ENCODE measurements around the gene SLC31A1. TPM values are rescaled to one million over a fixed set of nuclear protein-coding genes. Genes with fewer than 3 reads are reported as not detected.

Gene SLC31A1
- total RNA-seq, 2 experiments from 2014 or later, result 12.1 to 12.5 TPM

GRCh38 chr9:113298311-113298710, 77.0 kb downstream of the SLC31A1 start:
- CTCF ChIA-PET, result interaction anchor here (1.4 kb wide), 1 partner anchor 10 kb away, joined by 4 read pairs; no protein-coding TSS in a partner anchor
- DNase-seq, result no peak
- no peak overlapping the region for H3K27ac Mint-ChIP-seq
- intact Hi-C loops (cut with micrococcal nuclease), result no loop called here
- POLR2A ChIA-PET, result no interaction called here
- H3K4me3 Mint-ChIP-seq, result no peak overlapping the region
- H3K27me3 Mint-ChIP-seq, result no peaks in the 10 kb centered on the region
- peaks cover under 1% of the 10 kb centered on the region for H3K36me3 Mint-ChIP-seq
- H3K4me1 Mint-ChIP-seq (ENCODE audit: low read depth), result no peaks in the 10 kb centered on the region
- no peaks in the 10 kb centered on the region for H3K9me3 Mint-ChIP-seq

- intact Hi-C loops (cut with micrococcal nuclease), result no loop called here
- ChIA-PET CTCF (interaction anchor here (1.4 kb wide), 1 partner anchor 9 kb away, joined by 4 read pairs; no protein-coding TSS in a partner anchor), POLR2A (no interaction called here)
- no peak overlapping the region for H3K27ac Mint-ChIP-seq
- DNase-seq, result no peak
- no peaks in the 10 kb centered on the region for H3K4me1 Mint-ChIP-seq (ENCODE audit: low read depth)
- no peaks in the 10 kb centered on the region for H3K9me3 Mint-ChIP-seq
- no peaks in the 10 kb centered on the region for H3K27me3 Mint-ChIP-seq
- no peaks in the 10 kb centered on the region for H3K36me3 Mint-ChIP-seq
- H3K4me3 Mint-ChIP-seq, result no peak overlapping the region
These were observed 77.8 kb downstream of the SLC31A1 start for GRCh38 chr9:113298924-113299770.

- ChIA-PET CTCF (no interaction called here), POLR2A (no interaction called here)
- no peaks in the 10 kb centered on the region for H3K27me3 Mint-ChIP-seq
- no peak for DNase-seq
- no peaks in the 10 kb centered on the region for H3K36me3 Mint-ChIP-seq
- H3K4me3 Mint-ChIP-seq, result no peak overlapping the region
- H3K9me3 Mint-ChIP-seq, result no peaks in the 10 kb centered on the region
- H3K27ac Mint-ChIP-seq, result no peak overlapping the region
- intact Hi-C loops (cut with micrococcal nuclease), result loop anchor here (10.0 kb wide), 1 partner anchor 355 kb away; no protein-coding TSS in a partner anchor
- H3K4me1 Mint-ChIP-seq (ENCODE audit: low read depth), result no peaks in the 10 kb centered on the region
These were observed 78.5 kb downstream of the SLC31A1 start for GRCh38 chr9:113299800-113300292.

- H3K36me3 Mint-ChIP-seq, result no peaks in the 10 kb centered on the region
- intact Hi-C loops (cut with micrococcal nuclease), result loop anchor here (10.0 kb wide), 1 partner anchor 353 kb away; no protein-coding TSS in a partner anchor
- DNase-seq, result no peak
- no peak overlapping the region for H3K4me3 Mint-ChIP-seq
- H3K27ac Mint-ChIP-seq, result no peak overlapping the region
- peaks cover 3% of the 10 kb centered on the region for H3K27me3 Mint-ChIP-seq
- H3K4me1 Mint-ChIP-seq (ENCODE audit: low read depth), result no peaks in the 10 kb centered on the region
- CTCF ChIA-PET, result no interaction called here
- POLR2A ChIA-PET, result no interaction called here
- no peaks in the 10 kb centered on the region for H3K9me3 Mint-ChIP-seq
These were observed 80.2 kb downstream of the SLC31A1 start for GRCh38 chr9:113301548-113301947.

GRCh38 chr9:113302792-113303418, 81.6 kb downstream of the SLC31A1 start, which contains the start of gene RNF183:
Gene RNF183 (minus strand): TSS chr9:113303376. CDS start chr9:113298184, 5,192 bp downstream.
- CTCF ChIA-PET, result no interaction called here
- POLR2A ChIA-PET, result no interaction called here
- H3K27ac Mint-ChIP-seq, result no peak within 1 kb of the TSS
- H3K27me3 Mint-ChIP-seq, result peaks cover 3% of the 10 kb centered on the region
- H3K4me1 Mint-ChIP-seq (ENCODE audit: low read depth), result no peaks in the 10 kb centered on the region
- intact Hi-C loops (cut with micrococcal nuclease), result loop anchor here (10.0 kb wide), 1 partner anchor 352 kb away; no protein-coding TSS in a partner anchor
- no peaks in the 10 kb centered on the region for H3K36me3 Mint-ChIP-seq
- no peaks in the 10 kb centered on the region for H3K9me3 Mint-ChIP-seq
- no peak within 1 kb of the TSS for H3K4me3 Mint-ChIP-seq
- DNase-seq, result no peak

- POLR2A ChIA-PET, result no interaction called here
- Mint-ChIP-seq H3K36me3 (no peaks in the 10 kb centered on the region), H3K9me3 (no peaks in the 10 kb centered on the region), H3K27ac (no peak overlapping the region), H3K27me3 (peaks cover 3% of the 10 kb centered on the region), H3K4me3 (no peak overlapping the region), H3K4me1 (ENCODE audit: low read depth) (no peaks in the 10 kb centered on the region)
- CTCF ChIA-PET, result no interaction called here
- no peak for DNase-seq
- intact Hi-C loops (cut with micrococcal nuclease), result loop anchor here (10.0 kb wide), 1 partner anchor 348 kb away; no protein-coding TSS in a partner anchor
These were observed 85.2 kb downstream of the SLC31A1 start for GRCh38 chr9:113306566-113306965.

GRCh38 chr9:113307396-113307975, 86.1 kb downstream of the SLC31A1 start:
- Mint-ChIP-seq H3K4me3 (no peak overlapping the region), H3K36me3 (no peaks in the 10 kb centered on the region), H3K27ac (no peak overlapping the region), H3K9me3 (no peaks in the 10 kb centered on the region), H3K4me1 (ENCODE audit: low read depth) (no peaks in the 10 kb centered on the region), H3K27me3 (peaks cover 3% of the 10 kb centered on the region)
- no peak for DNase-seq
- intact Hi-C loops (cut with micrococcal nuclease), result loop anchor here (10.0 kb wide), 1 partner anchor 347 kb away; no protein-coding TSS in a partner anchor
- POLR2A ChIA-PET, result no interaction called here
- CTCF ChIA-PET, result no interaction called here

- ChIA-PET CTCF (interaction anchor here (0.7 to 2.4 kb wide), 7 partner anchors 11 to 348 kb away, joined by 3 to 9 read pairs (median 4); no protein-coding TSS in a partner anchor), POLR2A (no interaction called here)
- peaks cover 3% of the 10 kb centered on the region for H3K27me3 Mint-ChIP-seq
- H3K4me1 Mint-ChIP-seq (ENCODE audit: low read depth), result no peaks in the 10 kb centered on the region
- DNase-seq, result peak; percentile 32
- no peak overlapping the region for H3K4me3 Mint-ChIP-seq
- no peak overlapping the region for H3K27ac Mint-ChIP-seq
- no peaks in the 10 kb centered on the region for H3K9me3 Mint-ChIP-seq
- H3K36me3 Mint-ChIP-seq, result no peaks in the 10 kb centered on the region
- intact Hi-C loops (cut with micrococcal nuclease), result loop anchor here (1.0 to 10.0 kb wide), 3 partner anchors 67 to 345 kb away; partner anchors contain the start of genes ALAD and HDHD3
These were observed 88.0 kb downstream of the SLC31A1 start for GRCh38 chr9:113309204-113309813.

GRCh38 chr9:113310538-113310937, 89.2 kb downstream of the SLC31A1 start:
- H3K27me3 Mint-ChIP-seq, result peaks cover under 1% of the 10 kb centered on the region
- POLR2A ChIA-PET, result no interaction called here
- H3K4me3 Mint-ChIP-seq, result no peak overlapping the region

GRCh38 chr9:113311961-113312360, 90.6 kb downstream of the SLC31A1 start:
- H3K27me3 Mint-ChIP-seq, result no peaks in the 10 kb centered on the region
- H3K9me3 Mint-ChIP-seq, result no peaks in the 10 kb centered on the region
- ChIA-PET POLR2A (interaction anchor here (0.6 kb wide), 1 partner anchor 36 kb away, joined by 4 read pairs; no protein-coding TSS in a partner anchor), CTCF (interaction anchor here (0.7 to 1.2 kb wide), 5 partner anchors 26 to 346 kb away, joined by 3 to 4 read pairs (median 3); partner anchors contain the start of genes CDC26 and PRPF4)
- H3K27ac Mint-ChIP-seq, result no peak overlapping the region
- no peaks in the 10 kb centered on the region for H3K4me1 Mint-ChIP-seq (ENCODE audit: low read depth)
- no peak for DNase-seq
- intact Hi-C loops (cut with micrococcal nuclease), result no loop called here
- no peak overlapping the region for H3K4me3 Mint-ChIP-seq
- no peaks in the 10 kb centered on the region for H3K36me3 Mint-ChIP-seq

More at GRCh38 chr9:113310538-113310937, 89.2 kb downstream of the SLC31A1 start:
- Mint-ChIP-seq H3K4me1 (ENCODE audit: low read depth) (no peaks in the 10 kb centered on the region), H3K9me3 (no peaks in the 10 kb centered on the region), H3K36me3 (no peaks in the 10 kb centered on the region), H3K27ac (no peak overlapping the region)
- CTCF ChIA-PET, result interaction anchor here (1.2 to 2.4 kb wide), 4 partner anchors 16 to 347 kb away, joined by 3 to 9 read pairs (median 6); no protein-coding TSS in a partner anchor
- DNase-seq, result no peak
- intact Hi-C loops (cut with micrococcal nuclease), result no loop called here

- H3K27me3 Mint-ChIP-seq, result no peaks in the 10 kb centered on the region
- intact Hi-C loops (cut with micrococcal nuclease), result no loop called here
- POLR2A ChIA-PET, result no interaction called here
- no peak overlapping the region for H3K4me3 Mint-ChIP-seq
- CTCF ChIA-PET, result no interaction called here
- no peaks in the 10 kb centered on the region for H3K36me3 Mint-ChIP-seq
- H3K9me3 Mint-ChIP-seq, result no peaks in the 10 kb centered on the region
- no peak for DNase-seq
- H3K4me1 Mint-ChIP-seq (ENCODE audit: low read depth), result no peaks in the 10 kb centered on the region
- no peak overlapping the region for H3K27ac Mint-ChIP-seq
These were observed 91.9 kb downstream of the SLC31A1 start for GRCh38 chr9:113313261-113313660.

Data from activated CD4-positive, alpha-beta memory T cell treated with anti-CD3 and anti-CD28 coated beads for 36 hours (primary cell).